HG03432 (cell line): ENCODE results near the gene ACTN1.

Experiments used
- ATAC-seq: cut with Tn5 transposase; IDR thresholded peaks from one replicate; pipeline ENCODE4 v1.9.1; 2021; ENCODE audit warnings: mild to moderate bottlenecking, moderate library complexity; ENCODE audit not compliant: unreplicated experiment

Gene ACTN1

DNA sequence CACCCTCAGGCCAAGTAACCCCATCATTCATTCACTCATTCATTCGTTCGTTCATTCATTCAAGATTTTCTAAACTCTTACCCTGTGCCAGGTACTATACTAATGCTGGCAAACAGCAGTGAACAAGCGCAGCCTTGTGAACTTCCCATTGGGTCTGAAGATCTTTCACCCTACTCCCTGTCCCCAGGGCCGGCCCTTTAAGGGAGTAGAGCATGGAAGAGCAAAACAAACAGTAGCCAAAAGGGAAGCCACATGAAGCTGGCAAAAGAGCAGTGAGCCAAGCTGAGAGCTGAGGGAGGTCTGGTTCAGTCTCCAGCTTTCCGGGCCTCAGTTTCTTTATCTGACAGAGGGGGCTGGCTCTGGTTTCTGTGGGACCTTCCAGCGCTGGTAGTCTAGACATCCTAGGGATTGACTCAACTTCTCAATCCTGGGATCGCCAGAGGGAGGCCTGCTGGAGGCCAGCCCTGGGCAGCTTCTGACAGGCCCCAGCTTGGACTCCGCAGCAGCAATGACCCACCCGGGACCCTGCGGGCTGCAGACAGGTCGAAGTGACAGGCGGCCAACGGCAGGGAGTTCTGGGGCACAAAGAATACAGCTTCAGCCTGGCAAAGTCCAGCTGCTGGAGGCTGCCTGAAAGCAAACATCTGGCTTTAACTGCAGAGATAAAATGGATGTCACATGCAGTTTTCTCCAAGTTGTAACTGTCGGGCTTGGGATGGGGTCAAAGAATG, 27.1 kb downstream of the ACTN1 start:
- no peak for ATAC-seq

DNA sequence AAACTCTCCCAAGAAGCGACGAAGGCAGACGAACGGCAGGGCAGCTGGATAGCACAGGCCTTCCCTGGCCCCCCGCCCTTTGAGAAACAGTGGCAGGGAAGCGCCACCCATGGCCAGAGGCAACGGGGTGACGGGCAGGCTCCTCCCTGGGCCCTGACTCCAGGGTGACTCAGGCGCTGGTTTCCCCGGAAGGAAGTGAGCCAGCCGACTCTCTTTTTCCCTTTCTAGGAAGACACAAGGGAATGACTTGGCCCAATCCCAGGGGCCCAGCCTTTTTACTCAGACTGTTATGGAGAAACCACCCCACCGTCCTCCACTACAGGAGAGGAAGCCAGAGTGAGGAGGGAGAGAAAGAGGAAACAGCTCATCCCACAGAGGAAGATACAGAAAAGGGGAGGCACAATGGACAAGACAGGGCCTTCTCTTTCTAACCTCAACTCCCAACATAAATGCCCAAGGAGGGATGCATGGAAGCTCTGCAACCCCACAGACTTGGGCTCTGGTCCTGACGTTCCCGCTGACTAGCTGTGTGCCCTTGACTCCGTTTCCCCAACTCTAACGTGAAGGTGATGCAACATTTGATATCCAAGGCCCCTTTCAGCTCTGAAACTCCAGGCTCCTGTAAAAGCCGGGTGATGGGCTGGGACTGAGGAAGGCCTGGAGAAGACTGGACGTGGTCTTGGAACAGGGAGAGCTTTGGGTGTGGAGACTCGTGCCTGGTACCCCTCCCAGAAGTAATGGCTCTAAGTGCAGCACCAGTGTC, 27.9 kb downstream of the ACTN1 start:
- ATAC-seq = no peak

DNA sequence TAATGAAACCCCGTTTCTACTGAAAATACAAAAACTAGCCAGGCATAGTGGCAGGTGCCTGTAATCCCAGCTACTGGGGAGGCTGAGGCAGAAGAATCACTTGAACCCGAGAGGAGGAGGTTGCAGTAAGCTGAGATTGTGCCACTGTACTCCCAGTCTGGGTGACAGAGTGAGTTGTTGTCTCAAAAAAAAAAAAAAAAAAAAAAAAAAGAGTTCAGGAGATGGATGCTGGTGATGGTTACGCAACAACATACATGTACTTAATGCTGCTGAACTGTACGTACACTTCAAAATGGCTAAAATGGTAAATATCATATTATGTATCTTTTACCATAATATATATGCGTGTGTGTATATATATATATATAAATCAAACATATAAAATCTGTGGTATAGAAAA, 29.0 kb downstream of the ACTN1 start:
- ATAC-seq = no peak

DNA sequence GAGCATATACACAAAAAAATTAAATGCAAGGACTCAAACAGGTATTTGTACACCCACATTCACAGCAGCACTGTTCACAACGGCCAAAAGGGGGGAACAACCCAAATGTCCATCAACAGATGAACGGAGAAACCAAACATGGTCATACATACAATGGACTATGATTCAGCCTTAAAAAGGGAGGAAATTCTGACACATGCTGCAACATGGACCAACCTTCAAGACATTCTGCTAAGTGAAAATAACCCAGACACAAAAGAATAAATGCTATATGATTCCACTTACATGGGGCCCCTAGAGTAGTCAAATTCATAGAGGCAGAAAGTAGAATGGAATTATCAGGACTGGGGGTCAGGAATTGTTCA, 29.5 kb downstream of the ACTN1 start:
- ATAC-seq = no peak

DNA sequence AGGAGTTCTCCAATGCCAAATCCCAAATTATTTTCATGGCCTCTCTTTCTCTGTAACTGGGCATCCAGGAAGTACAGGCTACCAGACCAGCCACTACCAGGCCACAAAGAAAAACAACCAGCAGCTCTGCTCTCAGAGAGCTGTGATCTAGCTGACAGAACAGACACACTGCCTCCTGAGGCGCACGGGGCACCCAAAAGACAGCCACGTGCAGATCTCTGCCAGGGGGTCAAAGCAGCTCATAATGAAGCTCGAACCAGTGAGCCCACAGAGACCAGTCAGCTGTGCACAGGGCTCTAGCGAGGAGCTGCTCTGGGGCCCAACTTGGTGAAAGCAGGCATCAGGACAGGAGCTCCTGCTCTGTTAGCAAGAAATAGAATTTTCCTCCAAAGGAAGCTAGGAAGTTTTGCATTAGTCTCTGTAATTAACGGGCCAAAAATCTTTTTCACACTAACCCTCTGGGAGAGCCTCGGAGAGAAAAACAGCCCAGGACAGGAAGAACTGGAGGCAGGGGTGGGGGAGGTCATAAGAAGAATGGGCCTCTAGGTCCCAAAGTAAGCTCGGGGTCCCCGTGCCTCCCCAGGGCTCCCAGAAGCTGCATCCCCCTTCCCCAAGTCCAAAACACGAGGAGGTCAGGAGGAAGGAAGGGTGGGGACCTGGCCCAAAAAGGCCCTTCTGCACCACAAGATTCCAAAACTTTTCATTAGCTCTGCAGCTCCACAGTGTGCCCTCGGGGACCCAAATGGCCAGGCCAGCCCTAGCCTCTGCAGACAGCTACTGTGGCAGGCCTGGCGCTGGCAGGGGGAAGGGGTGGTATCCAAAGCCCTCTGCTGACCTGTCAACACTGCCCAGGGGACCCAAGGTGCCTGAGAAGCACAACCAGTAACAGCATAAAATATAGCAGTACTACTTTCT, 30.2 kb downstream of the ACTN1 start:
- no peak for ATAC-seq

DNA sequence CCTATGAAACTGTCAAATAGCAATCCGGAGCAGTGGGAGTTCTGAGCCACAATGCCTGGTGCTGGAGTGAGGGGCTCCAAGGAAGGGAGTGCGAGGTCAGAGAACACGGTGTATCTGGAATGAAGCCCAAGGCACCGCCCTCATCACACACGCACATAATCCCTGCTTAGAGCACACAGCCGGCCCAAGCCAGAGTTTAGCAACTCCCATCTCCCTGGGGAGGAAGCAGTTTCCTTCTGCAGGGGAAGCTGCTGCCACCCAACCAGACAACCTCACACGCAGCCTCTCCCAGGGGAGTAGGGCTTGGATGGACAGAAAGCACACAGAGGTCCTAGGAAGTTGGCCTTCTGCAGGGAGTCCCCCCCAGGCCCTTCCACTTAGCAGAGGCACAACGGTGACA, 31.3 kb downstream of the ACTN1 start:
- ATAC-seq = no peak

DNA sequence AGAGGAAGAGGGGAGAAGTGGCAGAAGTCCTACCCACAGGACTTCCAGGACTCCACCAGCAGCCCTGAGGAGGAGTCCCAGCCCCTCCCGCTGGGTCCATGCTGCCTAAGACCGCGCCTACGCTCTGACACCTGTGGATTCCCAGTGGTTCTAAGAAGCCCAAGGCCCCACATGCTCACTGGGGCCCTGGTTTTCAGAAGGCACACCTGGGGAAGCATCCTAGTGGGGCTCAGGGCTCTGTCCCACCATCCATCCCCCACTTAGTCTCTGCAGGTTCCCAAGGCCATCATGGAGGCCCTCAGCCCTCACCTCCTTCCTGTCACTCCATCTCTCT, 32.6 kb downstream of the ACTN1 start:
- no peak for ATAC-seq

DNA sequence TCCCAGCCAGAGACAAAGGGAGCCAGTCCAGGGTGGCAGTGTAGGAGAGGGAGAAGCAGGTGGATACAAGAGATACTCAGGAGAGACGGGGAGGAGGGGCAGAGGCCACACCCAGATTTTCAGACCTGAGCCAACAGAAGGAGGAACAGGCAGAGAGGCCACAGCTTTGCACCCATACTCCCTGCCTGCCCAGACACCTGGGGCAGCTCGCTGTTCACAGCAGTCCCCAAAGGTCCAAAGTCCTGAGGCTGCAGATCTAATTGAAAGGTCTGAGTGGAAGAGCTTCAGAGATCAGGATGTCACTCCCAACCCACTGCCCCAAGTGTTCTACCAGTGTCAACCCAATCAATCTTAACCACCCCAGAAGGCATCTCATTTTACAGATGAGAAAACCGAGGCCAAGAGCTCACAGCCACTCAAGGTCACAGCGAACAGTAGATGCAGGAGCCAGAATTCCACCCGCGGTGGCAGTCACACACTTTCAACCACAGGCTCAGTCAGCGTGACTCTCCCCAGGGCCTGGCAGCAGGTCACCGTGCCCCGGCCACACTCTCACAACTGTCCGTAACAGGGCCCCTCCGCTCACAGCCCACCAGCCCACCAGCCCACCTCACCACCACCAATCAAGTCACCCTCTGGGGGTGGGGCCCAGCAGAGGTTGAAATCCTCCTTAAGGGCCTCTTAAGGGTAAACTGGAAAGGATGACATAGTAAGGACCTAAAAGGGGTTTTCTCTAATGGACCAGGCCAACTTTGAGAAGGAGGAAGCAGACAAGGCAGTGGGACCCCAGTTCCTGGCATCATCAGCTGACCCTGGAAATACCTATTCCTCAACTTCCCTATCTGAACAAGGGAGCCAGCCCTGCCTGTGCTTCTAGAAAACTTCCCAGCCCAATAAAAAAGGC, 33.3 kb downstream of the ACTN1 start:
- ATAC-seq = no peak

DNA sequence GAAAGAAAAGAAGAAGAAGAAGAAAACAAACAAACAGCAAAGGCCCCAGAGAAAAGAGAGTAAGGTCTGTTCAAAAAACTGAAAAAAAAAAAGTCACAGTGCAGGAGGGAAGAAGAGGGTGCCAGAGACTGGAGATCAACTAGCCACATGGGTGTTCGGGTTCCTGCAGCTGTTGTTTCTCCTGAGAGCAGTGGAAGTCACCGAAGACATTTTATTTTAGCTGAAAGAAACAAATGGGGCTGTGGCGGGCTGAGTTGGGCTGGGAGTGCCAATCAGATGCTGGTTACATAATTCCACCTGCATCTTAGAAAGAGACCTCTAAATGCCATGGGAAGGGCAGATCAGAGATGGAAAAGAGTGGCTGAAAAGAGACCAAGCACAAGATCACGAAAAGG, 33.9 kb downstream of the ACTN1 start:
- ATAC-seq = no peak

DNA sequence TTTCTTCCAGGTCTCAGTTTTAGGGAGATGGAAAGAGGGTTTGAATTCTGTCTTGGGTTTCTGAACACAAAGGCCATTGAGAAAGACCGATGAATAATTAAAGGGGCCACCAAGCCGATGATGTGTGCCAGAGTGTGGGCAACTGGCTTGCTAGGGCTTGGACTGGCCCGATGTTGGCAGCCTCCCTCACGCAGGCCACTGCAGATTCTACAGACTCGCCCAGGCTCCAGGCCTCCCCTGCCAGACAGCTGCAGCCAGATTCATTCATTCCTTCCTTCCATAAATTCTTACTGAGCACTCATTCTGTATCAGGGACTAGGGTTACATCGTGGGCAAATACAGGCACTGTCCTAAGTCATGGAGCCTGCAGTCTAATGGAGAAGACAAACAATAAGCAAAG, 34.9 kb downstream of the ACTN1 start:
- ATAC-seq = no peak

DNA sequence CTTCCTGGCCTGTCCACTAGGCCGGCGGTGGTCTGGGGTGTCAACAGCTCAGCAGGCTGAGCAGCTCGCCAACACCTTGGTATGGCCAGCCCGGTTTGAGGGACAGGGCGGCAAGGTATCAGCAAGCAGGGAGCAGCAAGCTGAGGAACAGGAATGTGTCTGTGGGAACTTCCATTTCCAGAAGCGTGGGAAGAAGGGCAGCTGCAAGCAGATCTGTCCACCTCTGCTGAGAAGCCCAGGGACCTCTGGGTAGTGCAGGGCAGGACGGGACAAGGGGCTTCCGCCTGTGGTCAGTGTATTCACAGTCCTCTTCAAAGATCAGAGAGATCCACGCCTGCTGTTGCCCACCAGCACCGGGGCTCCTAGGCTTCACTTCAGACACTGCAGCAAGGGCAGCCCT, 36.0 kb downstream of the ACTN1 start:
- ATAC-seq = no peak

DNA sequence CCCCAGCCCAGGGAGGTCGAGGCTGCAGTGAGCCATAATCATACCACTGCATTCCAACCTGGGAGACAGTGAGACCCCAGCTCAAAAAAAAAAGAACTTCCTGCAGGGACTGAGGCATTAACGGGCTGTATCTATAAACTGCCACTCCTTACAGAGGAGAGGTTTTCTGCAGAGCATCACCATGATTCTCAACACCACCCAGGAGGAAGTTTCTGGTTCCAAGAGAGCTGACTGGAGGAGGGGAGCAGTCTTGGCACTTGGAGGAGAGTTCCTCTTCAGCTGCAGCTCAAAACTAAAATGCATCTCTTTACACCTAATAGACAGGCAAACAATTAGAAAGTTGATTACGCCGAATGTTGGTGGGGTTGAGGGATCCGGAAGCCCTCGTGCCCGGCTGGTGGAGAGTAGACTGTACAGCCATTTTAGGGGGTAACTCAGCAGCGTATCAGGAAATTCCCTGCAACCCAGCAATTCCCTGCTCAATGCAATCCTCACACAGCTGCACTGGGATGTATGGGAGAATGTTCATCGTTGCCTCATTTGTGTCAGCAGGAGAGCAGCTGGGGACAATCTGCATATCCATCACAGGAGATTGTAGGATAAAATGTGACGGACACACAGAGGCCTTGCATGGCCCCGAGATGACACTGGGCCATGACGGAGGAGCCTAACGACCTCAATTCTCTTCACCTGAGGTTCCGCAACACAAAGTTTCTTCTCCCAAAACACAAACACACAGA, 36.6 kb downstream of the ACTN1 start:
- ATAC-seq = no peak

DNA sequence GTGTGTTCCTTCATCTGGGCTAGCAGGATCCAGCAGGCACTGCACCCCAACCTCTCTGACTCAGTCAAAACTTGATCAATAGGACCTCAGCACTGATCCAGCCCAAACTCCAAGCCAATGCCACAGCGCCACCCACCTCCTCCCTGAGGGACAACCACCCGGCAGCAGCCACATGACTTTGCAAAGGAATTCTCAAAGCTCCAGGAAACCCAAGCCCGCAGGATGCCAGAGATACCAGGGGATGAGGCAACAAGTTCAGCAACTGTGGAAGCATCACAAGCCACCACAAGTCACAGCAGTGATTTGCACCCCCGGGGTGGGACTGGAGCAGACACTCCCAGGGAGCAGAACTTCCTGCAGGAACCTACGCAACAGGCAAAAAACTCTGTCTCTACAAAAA, 37.3 kb downstream of the ACTN1 start:
- no peak for ATAC-seq

DNA sequence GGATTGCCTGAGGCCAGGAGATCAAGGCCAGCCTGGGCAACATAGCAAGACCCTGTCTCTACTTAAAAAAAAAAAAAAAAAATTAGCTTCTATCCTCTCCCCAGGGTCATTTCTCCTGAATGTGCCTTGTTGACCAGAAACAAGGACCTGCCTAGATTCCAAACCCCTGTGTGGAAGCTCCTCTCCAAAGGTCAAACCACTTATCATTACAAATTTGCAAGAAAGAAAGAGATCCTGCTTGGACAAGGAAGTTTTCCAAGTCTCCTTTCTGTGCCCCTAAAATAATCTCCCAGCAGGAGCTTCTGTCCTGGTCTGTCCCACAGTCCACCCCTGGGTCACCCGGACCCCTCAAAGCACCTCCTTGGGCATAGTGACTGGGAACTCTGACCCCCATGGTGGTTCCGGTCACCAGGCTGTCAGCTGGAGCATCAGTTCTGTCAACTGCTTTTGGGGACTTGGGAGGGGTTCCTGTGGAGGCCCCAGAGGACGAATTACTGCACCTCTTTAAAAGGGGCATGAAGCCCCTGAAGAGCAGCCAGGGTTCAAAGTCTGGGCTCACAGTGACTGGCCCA, 38.4 kb downstream of the ACTN1 start:
- ATAC-seq = no peak

DNA sequence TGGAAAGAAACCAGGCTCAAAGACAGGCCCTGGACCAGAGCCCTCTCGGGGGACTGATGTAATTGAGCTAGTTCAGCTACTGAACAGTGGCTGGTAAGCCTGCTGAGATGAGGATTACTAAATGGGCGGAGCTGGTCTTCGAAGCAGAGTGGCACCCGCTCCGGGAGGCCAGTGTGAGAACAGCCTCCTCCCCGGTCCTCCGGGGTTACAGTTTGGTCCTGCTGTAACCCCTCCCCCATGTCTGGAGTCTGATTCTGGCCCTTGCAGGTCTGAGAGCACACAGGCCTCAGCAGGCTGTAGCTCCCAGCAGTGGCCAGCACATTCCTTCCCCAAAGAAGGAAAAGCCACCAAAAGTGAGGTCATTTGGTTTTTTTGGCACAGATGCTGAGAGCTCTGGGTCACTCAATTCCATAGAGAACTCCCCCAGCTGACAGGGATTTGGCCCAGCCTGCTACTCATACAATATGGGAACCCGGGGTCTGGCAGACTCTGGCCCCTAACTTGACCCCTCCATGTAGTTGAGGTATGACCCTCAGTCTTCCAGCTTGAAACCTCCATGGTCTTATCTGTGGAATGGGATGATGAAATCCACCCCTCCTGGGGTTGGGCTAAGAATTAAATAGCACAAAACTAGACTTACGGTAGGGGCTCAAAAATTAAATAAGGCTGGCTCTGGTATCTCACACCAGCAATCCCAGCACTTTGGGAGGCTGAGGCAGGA, 39.0 kb downstream of the ACTN1 start:
- no peak for ATAC-seq

DNA sequence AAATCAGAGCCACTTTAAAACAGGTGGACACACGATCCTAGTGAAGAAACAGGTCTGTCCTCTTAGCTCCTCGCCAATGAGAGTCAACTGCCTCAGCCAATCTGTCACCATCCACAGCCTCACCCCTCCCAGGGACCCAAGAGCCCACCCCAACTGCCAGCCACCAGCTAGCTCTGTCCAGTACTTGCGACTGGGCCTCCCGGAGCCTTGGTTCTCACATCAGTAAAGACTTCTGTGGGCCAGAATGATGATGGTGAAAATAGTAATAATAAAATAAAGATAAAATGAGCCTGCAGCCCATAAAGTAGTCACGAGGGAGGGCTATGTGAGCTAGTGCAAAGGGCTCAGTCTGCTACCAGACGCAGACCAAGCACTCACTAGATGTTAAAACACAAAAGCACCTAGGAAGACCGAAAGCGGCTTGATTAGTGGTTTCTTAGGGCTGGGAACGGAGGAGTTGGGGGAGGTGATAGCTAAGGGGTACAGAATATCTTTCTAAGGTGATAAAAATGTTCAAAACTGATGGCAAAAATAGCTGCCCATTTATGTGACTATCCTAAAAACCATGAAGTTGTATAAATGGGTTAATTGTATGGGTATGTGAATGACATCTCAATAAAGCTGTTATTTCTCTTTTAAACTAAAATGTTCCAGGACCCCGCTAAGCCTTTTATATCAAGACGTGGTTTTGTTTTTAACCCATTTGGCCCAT, 39.8 kb downstream of the ACTN1 start:
- no peak for ATAC-seq

DNA sequence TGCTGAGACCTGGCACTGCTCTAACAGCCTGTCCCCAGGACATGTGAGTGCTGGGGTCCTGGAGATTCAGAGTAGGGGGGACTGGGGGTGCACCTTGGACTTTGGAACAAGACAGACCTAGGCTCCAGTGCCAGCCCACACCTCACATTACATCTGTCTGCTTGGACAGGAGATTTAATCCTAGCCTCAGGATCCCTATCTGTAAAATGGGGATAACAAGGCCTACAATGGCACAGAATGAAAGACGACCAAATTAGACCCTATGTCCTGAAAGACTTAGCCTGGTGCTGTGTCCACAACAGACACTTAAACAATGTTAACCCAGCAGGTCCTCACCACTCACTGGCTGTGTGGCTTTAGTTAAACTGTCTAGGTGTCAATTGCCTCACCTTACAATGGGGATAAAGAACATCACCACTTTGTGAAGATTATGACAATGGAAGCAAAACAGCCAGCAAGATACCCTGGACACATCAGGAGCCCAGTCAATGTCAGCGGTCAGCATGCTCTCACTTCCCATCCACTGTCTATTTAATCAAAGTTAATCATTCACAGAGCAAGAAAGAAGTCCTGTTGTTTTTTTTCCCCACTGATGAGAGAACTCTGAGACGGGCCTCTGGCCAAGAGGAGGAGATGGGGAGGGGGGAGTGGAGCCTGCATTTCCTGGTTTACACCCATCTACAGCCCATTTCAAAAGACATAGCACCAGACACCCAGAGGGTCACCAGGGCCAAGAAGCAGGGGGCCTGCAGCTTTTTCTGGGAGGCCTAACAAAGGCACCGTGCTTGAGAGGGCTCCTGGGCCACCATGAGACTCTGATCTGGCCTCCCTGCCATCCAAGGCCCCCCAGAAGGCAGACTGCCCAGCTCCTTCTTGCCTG, 40.6 kb downstream of the ACTN1 start:
- no peak for ATAC-seq
